SK-N-SH treated with all-trans-retinoic acid at 6 μM for 48 hours (cell line): Measurements from ENCODE around the gene CRYAA.

Source experiments
- ATAC-seq: fragments of 200-7000 bp; cut with Tn5 transposase; 3 replicates; pipeline ENCODE4 v1.9.1; 2020; ENCODE audit warnings: mild to moderate bottlenecking, moderate library complexity
- ARNTL ChIP-seq: fragments of 450-650 bp; formaldehyde crosslinking; IDR thresholded peaks from 2 replicates; pipeline ENCODE4 v1.5.0; 2020; ENCODE audit warnings: low read depth, mild to moderate bottlenecking, moderate library complexity, borderline replicate concordance
- BACH2 ChIP-seq: fragments of 250-450 bp; sonication (Bioruptor Pico); IDR thresholded peaks from 2 replicates; pipeline ENCODE4 v1.9.0; 2021; ENCODE audit warnings: mild to moderate bottlenecking, borderline replicate concordance
- CSDC2 ChIP-seq: fragments of 250-450 bp; sonication (Bioruptor Pico); IDR thresholded peaks from 2 replicates; pipeline ENCODE4 v1.5.0; 2020; ENCODE audit warnings: mild to moderate bottlenecking, moderate library complexity
- ESRRG ChIP-seq: fragments of 250-450 bp; sonication (Bioruptor Pico); IDR thresholded peaks from 2 replicates; pipeline ENCODE4 v1.6.1; 2021; ENCODE audit warnings: mild to moderate bottlenecking
- GLIS3 ChIP-seq: fragments of 250-450 bp; sonication (Bioruptor Pico); IDR thresholded peaks from 2 replicates; pipeline ENCODE4 v1.5.0; 2020; ENCODE audit warnings: mild to moderate bottlenecking, moderate library complexity
- ISL1 ChIP-seq: fragments of 250-450 bp; sonication (Bioruptor Pico); IDR thresholded peaks from 2 replicates; pipeline ENCODE4 v2.1.2; 2022; ENCODE audit warnings: mild to moderate bottlenecking, moderate library complexity
- OSR1 ChIP-seq: fragments of 250-450 bp; sonication (Bioruptor Pico); IDR thresholded peaks from 2 replicates; pipeline ENCODE4 v1.8.0; 2022; ENCODE audit warnings: moderate library complexity, mild to moderate bottlenecking, inconsistent platforms
- PPARA ChIP-seq: fragments of 250-450 bp; sonication (Bioruptor Pico); IDR thresholded peaks from 2 replicates; pipeline ENCODE4 v1.5.0; 2020; ENCODE audit warnings: mild to moderate bottlenecking, borderline replicate concordance
- RARB ChIP-seq: fragments of 250-450 bp; sonication (Bioruptor Pico); IDR thresholded peaks from 2 replicates; pipeline ENCODE4 v1.8.0; 2021; ENCODE audit warnings: mild to moderate bottlenecking, moderate library complexity
- SNAI2 ChIP-seq: fragments of 250-450 bp; sonication (Bioruptor Pico); IDR thresholded peaks from 2 replicates; pipeline ENCODE4 v1.5.0; 2020; ENCODE audit warnings: mild to moderate bottlenecking, moderate library complexity
- TCF4 ChIP-seq: fragments of 250-450 bp; sonication (Bioruptor Pico); IDR thresholded peaks from 2 replicates; pipeline ENCODE4 v1.8.0; 2021; ENCODE audit warnings: mild to moderate bottlenecking, moderate library complexity, borderline replicate concordance
- TOX ChIP-seq: fragments of 250-450 bp; sonication (Bioruptor Pico); IDR thresholded peaks from 2 replicates; pipeline ENCODE4 v1.8.0; 2021; ENCODE audit warnings: mild to moderate bottlenecking, moderate library complexity, borderline replicate concordance
- ZC3H10 ChIP-seq: fragments of 250-450 bp; sonication (Bioruptor Pico); IDR thresholded peaks from 2 replicates; pipeline ENCODE4 v1.5.1; 2021; ENCODE audit warnings: mild to moderate bottlenecking, moderate library complexity
- ZFP3 ChIP-seq: fragments of 250-450 bp; sonication (Bioruptor Pico); IDR thresholded peaks from 2 replicates; pipeline ENCODE4 v1.5.0; 2020; ENCODE audit warnings: mild to moderate bottlenecking, moderate library complexity
- ZFP30 ChIP-seq: fragments of 450-650 bp; formaldehyde crosslinking; IDR thresholded peaks from 2 replicates; pipeline ENCODE4 v1.5.0; 2022; ENCODE audit warnings: mild to moderate bottlenecking, moderate library complexity
- ZNF565 ChIP-seq: fragments of 450-650 bp; formaldehyde crosslinking; conservative IDR thresholded peaks from 2 replicates; pipeline ENCODE4 v1.5.0; 2020; ENCODE audit warnings: low read depth, mild to moderate bottlenecking, moderate library complexity
- ZNF70 ChIP-seq: fragments of 450-650 bp; formaldehyde crosslinking; IDR thresholded peaks from 2 replicates; pipeline ENCODE4 v1.5.0; 2020; ENCODE audit warnings: mild to moderate bottlenecking, moderate library complexity
- ZNF8 ChIP-seq: fragments of 450-650 bp; formaldehyde crosslinking; IDR thresholded peaks from 2 replicates; pipeline ENCODE4 v1.5.0; 2020; ENCODE audit warnings: mild to moderate bottlenecking, moderate library complexity
- TF ChIP-seq, protein P1 (sequence below): fragments of 250-450 bp; sonication (Bioruptor Pico); IDR thresholded peaks from 2 replicates; pipeline ENCODE4 v1.5.1; 2021; ENCODE audit warnings: mild to moderate bottlenecking, moderate library complexity
- TF ChIP-seq, protein P2 (sequence below): fragments of 250-450 bp; sonication (Bioruptor Pico); IDR thresholded peaks from 2 replicates; pipeline ENCODE4 v1.5.0; 2020; ENCODE audit warnings: mild to moderate bottlenecking, moderate library complexity
- TF ChIP-seq, protein P3 (sequence below): fragments of 250-450 bp; sonication (Bioruptor Pico); IDR thresholded peaks from 2 replicates; pipeline ENCODE4 v1.8.0; 2020; ENCODE audit warnings: mild to moderate bottlenecking, moderate library complexity, borderline replicate concordance
- TF ChIP-seq, protein P4 (sequence below): fragments of 250-450 bp; sonication (Bioruptor Pico); IDR thresholded peaks from 2 replicates; pipeline ENCODE4 v1.5.1; 2020; ENCODE audit warnings: low read depth, mild to moderate bottlenecking, moderate library complexity

The CRYAA gene

DNA sequence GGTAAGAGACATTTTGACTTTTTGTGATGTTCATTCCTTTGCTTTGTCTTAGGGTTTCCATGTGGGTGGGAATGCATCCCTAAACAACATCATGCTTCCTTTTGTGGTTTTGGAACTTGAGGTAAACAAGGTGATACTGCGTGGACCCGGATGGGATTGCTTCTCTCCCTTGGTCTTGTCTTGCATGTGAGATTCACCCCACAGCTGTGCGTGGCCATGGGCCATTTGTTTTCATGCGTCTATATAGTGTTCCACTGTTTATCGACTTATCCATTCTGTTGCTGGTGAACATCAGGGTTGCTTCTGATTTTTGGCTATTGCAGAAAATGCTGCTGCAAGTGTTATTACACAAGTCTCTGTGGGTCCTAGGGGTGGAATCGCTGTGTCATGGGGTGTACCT lies 21.1 kb downstream of the CRYAA start:
- TF ChIP-seq, protein P1, sequence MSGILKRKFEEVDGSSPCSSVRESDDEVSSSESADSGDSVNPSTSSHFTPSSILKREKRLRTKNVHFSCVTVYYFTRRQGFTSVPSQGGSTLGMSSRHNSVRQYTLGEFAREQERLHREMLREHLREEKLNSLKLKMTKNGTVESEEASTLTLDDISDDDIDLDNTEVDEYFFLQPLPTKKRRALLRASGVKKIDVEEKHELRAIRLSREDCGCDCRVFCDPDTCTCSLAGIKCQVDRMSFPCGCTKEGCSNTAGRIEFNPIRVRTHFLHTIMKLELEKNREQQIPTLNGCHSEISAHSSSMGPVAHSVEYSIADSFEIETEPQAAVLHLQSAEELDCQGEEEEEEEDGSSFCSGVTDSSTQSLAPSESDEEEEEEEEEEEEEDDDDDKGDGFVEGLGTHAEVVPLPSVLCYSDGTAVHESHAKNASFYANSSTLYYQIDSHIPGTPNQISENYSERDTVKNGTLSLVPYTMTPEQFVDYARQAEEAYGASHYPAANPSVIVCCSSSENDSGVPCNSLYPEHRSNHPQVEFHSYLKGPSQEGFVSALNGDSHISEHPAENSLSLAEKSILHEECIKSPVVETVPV (CRISPR knock-in tag), result no peak
- no peak for TF ChIP-seq ISL1 (CRISPR knock-in tag)
- TF ChIP-seq, protein P2, sequence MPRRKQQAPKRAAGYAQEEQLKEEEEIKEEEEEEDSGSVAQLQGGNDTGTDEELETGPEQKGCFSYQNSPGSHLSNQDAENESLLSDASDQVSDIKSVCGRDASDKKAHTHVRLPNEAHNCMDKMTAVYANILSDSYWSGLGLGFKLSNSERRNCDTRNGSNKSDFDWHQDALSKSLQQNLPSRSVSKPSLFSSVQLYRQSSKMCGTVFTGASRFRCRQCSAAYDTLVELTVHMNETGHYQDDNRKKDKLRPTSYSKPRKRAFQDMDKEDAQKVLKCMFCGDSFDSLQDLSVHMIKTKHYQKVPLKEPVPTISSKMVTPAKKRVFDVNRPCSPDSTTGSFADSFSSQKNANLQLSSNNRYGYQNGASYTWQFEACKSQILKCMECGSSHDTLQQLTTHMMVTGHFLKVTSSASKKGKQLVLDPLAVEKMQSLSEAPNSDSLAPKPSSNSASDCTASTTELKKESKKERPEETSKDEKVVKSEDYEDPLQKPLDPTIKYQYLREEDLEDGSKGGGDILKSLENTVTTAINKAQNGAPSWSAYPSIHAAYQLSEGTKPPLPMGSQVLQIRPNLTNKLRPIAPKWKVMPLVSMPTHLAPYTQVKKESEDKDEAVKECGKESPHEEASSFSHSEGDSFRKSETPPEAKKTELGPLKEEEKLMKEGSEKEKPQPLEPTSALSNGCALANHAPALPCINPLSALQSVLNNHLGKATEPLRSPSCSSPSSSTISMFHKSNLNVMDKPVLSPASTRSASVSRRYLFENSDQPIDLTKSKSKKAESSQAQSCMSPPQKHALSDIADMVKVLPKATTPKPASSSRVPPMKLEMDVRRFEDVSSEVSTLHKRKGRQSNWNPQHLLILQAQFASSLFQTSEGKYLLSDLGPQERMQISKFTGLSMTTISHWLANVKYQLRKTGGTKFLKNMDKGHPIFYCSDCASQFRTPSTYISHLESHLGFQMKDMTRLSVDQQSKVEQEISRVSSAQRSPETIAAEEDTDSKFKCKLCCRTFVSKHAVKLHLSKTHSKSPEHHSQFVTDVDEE (CRISPR knock-in tag), result no peak
- TF ChIP-seq, protein P3, sequence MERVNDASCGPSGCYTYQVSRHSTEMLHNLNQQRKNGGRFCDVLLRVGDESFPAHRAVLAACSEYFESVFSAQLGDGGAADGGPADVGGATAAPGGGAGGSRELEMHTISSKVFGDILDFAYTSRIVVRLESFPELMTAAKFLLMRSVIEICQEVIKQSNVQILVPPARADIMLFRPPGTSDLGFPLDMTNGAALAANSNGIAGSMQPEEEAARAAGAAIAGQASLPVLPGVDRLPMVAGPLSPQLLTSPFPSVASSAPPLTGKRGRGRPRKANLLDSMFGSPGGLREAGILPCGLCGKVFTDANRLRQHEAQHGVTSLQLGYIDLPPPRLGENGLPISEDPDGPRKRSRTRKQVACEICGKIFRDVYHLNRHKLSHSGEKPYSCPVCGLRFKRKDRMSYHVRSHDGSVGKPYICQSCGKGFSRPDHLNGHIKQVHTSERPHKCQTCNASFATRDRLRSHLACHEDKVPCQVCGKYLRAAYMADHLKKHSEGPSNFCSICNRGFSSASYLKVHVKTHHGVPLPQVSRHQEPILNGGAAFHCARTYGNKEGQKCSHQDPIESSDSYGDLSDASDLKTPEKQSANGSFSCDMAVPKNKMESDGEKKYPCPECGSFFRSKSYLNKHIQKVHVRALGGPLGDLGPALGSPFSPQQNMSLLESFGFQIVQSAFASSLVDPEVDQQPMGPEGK, result no peak
- TF ChIP-seq ZC3H10 (CRISPR knock-in tag), result no peak
- TF ChIP-seq SNAI2, result no peak
- no peak for TF ChIP-seq PPARA (CRISPR knock-in tag)
- TF ChIP-seq RARB (CRISPR knock-in tag), result no peak
- TF ChIP-seq, protein P4, sequence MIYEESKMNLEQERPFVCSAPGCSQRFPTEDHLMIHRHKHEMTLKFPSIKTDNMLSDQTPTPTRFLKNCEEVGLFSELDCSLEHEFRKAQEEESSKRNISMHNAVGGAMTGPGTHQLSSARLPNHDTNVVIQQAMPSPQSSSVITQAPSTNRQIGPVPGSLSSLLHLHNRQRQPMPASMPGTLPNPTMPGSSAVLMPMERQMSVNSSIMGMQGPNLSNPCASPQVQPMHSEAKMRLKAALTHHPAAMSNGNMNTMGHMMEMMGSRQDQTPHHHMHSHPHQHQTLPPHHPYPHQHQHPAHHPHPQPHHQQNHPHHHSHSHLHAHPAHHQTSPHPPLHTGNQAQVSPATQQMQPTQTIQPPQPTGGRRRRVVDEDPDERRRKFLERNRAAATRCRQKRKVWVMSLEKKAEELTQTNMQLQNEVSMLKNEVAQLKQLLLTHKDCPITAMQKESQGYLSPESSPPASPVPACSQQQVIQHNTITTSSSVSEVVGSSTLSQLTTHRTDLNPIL (CRISPR knock-in tag), result no peak
- TF ChIP-seq OSR1 (CRISPR knock-in tag), result no peak
- TF ChIP-seq ARNTL (CRISPR knock-in tag), result no peak
- TF ChIP-seq TOX (CRISPR knock-in tag), result no peak
- TF ChIP-seq ZFP3 (CRISPR knock-in tag), result no peak
- TF ChIP-seq ZNF8, result no peak
- TF ChIP-seq BACH2 (CRISPR knock-in tag), result no peak
- no peak for ATAC-seq

DNA sequence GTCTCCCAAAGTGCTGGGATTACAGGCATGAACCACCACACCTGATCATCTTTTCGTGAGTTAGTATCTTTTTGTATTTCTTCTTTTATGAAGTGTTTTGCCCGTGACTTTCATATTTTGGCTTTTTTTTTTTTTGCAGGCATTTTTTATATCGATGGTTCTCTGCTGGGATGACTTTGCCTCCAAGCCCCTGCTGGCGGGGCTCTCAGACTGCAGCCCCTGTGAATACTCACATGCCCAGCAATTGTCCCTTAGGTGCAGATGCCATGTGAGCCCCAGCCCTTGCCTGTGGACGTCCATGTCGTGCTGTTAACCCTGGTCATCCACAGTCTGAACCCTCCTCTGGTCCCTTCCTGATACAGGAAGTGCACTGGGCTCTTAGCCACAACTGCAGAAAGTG lies 21.7 kb downstream of the CRYAA start:
- TF ChIP-seq ESRRG (no peak), CSDC2 (CRISPR knock-in tag) (no peak), ZFP30 (CRISPR knock-in tag) (no peak), ZC3H10 (CRISPR knock-in tag) (no peak), PPARA (CRISPR knock-in tag) (no peak), GLIS3 (CRISPR knock-in tag) (no peak), ARNTL (CRISPR knock-in tag) (no peak), TCF4 (no peak), TOX (CRISPR knock-in tag) (no peak), ZNF8 (no peak), ISL1 (CRISPR knock-in tag) (no peak), ZNF565 (CRISPR knock-in tag) (no peak), ZFP3 (CRISPR knock-in tag) (no peak), BACH2 (CRISPR knock-in tag) (no peak), RARB (CRISPR knock-in tag) (no peak), ZNF70 (CRISPR knock-in tag) (no peak), OSR1 (CRISPR knock-in tag) (no peak)
- TF ChIP-seq, protein P1 (CRISPR knock-in tag), result no peak
- TF ChIP-seq, protein P4 (CRISPR knock-in tag), result no peak
- TF ChIP-seq, protein P3, result no peak
- TF ChIP-seq, all 23 proteins: peak for 0
- ATAC-seq, result no peak
